Spleen (tissue), 13 donors: ENCODE measurements around the gene PHB1. TPM values are rescaled to one million over a fixed set of nuclear protein-coding genes. Genes with fewer than 3 reads are reported as not detected.
A peak's percentile ranks its signal among the peaks of the same experiment; 100 is the strongest.

ENCODE experiments used
- DNase-seq: peaks from one replicate; pipeline ENCODE4 v3.0.0-alpha.2; 2020
- H3K27ac ChIP-seq, 8 donors: fragments of 200-600 bp; sonication (generic) in 7 of 8; 1 replicate in 4 of 8; 2 replicates in 4 of 8; pipeline versions ENCODE4 v1.5.0 to v1.8.0; 2016 to 2021; ENCODE audit warnings: inconsistent platforms in 4 of 8, mild to moderate bottlenecking in 4 of 8, moderate library complexity in 1 of 8
- H3K27me3 ChIP-seq, 7 donors: fragments of 200-600 bp; sonication (generic) in 6 of 7; replicated peaks in 1 of 7; 1 replicate in 4 of 7; 2 replicates in 3 of 7; pipeline versions ENCODE4 v1.5.0 to v1.8.0; 2016 to 2021; ENCODE audit warnings: inconsistent platforms in 3 of 7, mild to moderate bottlenecking in 1 of 7
- H3K36me3 ChIP-seq, 6 donors: fragments of 200-600 bp; sonication (generic) in 5 of 6; 1 replicate in 4 of 6; 2 replicates in 2 of 6; pipeline versions ENCODE4 v1.5.0 to v1.8.0; 2016 to 2021; ENCODE audit warnings: inconsistent platforms in 2 of 6
- H3K4me1 ChIP-seq, 6 donors: fragments of 200-600 bp; sonication (generic) in 5 of 6; 1 replicate in 3 of 6; 2 replicates in 3 of 6; pipeline versions ENCODE4 v1.5.0 to v1.8.0; 2016 to 2021; ENCODE audit warnings: inconsistent platforms in 3 of 6
- H3K4me3 ChIP-seq, 8 donors: fragments of 200-600 bp; sonication (generic) in 7 of 8; 1 replicate in 4 of 8; 2 replicates in 4 of 8; pipeline versions ENCODE4 v1.5.0 to v1.8.0; 2016 to 2021; ENCODE audit warnings: inconsistent platforms in 4 of 8, mild to moderate bottlenecking in 4 of 8, moderate library complexity in 2 of 8
- H3K9me3 ChIP-seq, 8 donors: fragments of 200-600 bp; sonication (generic) in 7 of 8; 1 replicate in 4 of 8; 2 replicates in 4 of 8; pipeline versions ENCODE4 v1.5.0 to v1.8.0; 2016 to 2021; ENCODE audit warnings: inconsistent platforms in 4 of 8
- CTCF ChIP-seq, 11 experiments: fragments of 200-600 bp in 7 of 11; fragments of 450-650 bp in 4 of 11; sonication (generic) in 4 of 11; IDR thresholded peaks in 8 of 11; conservative IDR thresholded peaks in 3 of 11; 1 replicate in 7 of 11; 2 replicates in 4 of 11; pipeline versions ENCODE4 v1.4.0 to v1.8.0; 2016 to 2021; ENCODE audit warnings: antibody characterized with exemption in 11 of 11, inconsistent platforms in 4 of 11, mild to moderate bottlenecking in 1 of 11
- POLR2A ChIP-seq, 3 donors: fragments of 450-650 bp; IDR thresholded peaks; one replicate each; pipeline ENCODE4 v1.5.1; 2017; ENCODE audit warnings: antibody characterized with exemption in 3 of 3, mild to moderate bottlenecking in 1 of 3
- POLR2AphosphoS5 ChIP-seq, 3 donors: sonication (generic); formaldehyde crosslinking; IDR thresholded peaks; one replicate each; pipeline ENCODE4 v1.5.1; 2017; ENCODE audit warnings: antibody characterized with exemption in 3 of 3
- WGBS, 5 donors: extraction: QIAGEN DNeasy Blood & Tissue Kit in 3 of 5; methylation state at CpG; one replicate each; pipeline versions ENCODE4 v1.1.5 to v1.1.7; 2013 to 2018; 5-methylcytosine and 5-hydroxymethylcytosine counted together
- intact Hi-C: fragments of 100-400 bp; cut with DNase I; formaldehyde crosslinking; loops from one replicate; pipeline ENCODE4 v1.15.0; 2023; ENCODE audit warnings: low total_unique reads
- long read RNA-seq, 2 donors: transcript quantifications; one replicate each; lab custom pipeline, GENCODE V29; 2026
- polyA plus RNA-seq, 3 donors: library from polyadenylated mRNA; stranded (reverse); fragments of 200-250 nt; gene quantifications; one replicate each; pipeline ENCODE4 v1.2.1, GENCODE V29; 2013
- total RNA-seq, 7 donors: library from RNA; depleted of rRNA in 3 of 7; stranded (reverse); fragments of >200 nt in 3 of 7; fragmentation: NEBNext Ultra II Directional in 4 of 7; extraction: Animal tissue kit (Norgen Biotek cat#: 25700) in 4 of 7; gene quantifications; one replicate each; pipeline versions ENCODE4 v1.1.0 to v1.2.1, GENCODE V29; 2016 to 2021
- donor health status: healthy with polysubstance abuse.
- donor health status: DM: no; HTN: no; CAD: no; lungs with moderate emphysema.
- donor health status: DM: no; HTN: no; CAD: no.
- donor health status: Bipolar disorder and iron deficiency.
- donor health status: healthy.
- donor health status: DM: no; HTN: no; CAD: no.
- donor health status: DM: yes; HTN: yes; CAD: no.

Gene PHB1
- total RNA-seq: 10 to 100 TPM; 49.4 to 84.1 (median 66.6) TPM
- polyA plus RNA-seq: 100 to 1,000 TPM in 1 of 3 donors, 10 to 100 TPM in 2; 60.3 to 109 (median 95.5) TPM
- long read RNA-seq, donor 1, transcript PHB-201 (7 exons, 1,832 nt): major isoform, 67 of 110 reads
- long read RNA-seq, donor 1, partial matches to known transcripts: 38 of 110 reads
- long read RNA-seq, donor 1, other reads (novel, unspliced or antisense): 0 of 110 reads
- long read RNA-seq, donor 2, transcript PHB-201 (7 exons, 1,832 nt): major isoform, 39 of 79 reads
- long read RNA-seq, donor 2, partial matches to known transcripts: 36 of 79 reads
- long read RNA-seq, donor 2, other reads (novel, unspliced or antisense): 0 of 79 reads

GRCh38 chr17:49414622-49415350, at the start of gene PHB1:
Gene PHB1 (minus strand): TSS chr17:49414882. CDS start chr17:49413264, 1,618 bp downstream.
- Histone ChIP-seq H3K4me1 (peaks cover 6 to 34% (median 23%) of the 10 kb centered on the region in 6 donors), H3K27ac (peak within 1 kb of the TSS in 6 of 8 donors; percentile 51 to 81 (median 66)), H3K4me3 (peak within 1 kb of the TSS; percentile 66 to 92 (median 84)), H3K27me3 (no peaks in the 10 kb centered on the region), H3K9me3 (no peaks in the 10 kb centered on the region), H3K36me3 (peaks cover 0 to 34% (median 32%) of the 10 kb centered on the region in 6 donors)
- TF ChIP-seq POLR2AphosphoS5 (IDR thresholded peaks at IDR 0.05): peak; percentile 61 to 79 (median 72)
- no peak for TF ChIP-seq POLR2A (IDR thresholded peaks at IDR 0.05)
- TF ChIP-seq CTCF (IDR thresholded peaks at IDR 0.05 in 8 of 11, conservative IDR thresholded peaks at IDR 0.05 in 3 of 11): peak in 2 of 11 experiments; percentile 17 to 28
- WGBS, 5 donors: 0 to 2% (median 1%) methylated on average over 27 to 30 of the region's 30 CpGs
- intact Hi-C loops: loop anchor here (5.0 kb wide), 1 partner anchor 143 kb away; no protein-coding TSS in a partner anchor
- DNase-seq: peak; percentile 97

- H3K27me3 ChIP-seq: peaks cover 0 to 74% (median 3%) of the 10 kb centered on the region in 7 donors
- 67 to 100% (median 93%) methylated on average over 2 of the region's 2 CpGs for WGBS, 5 donors
Observed at GRCh38 chr17:49464049-49464448, 49.4 kb upstream of the PHB1 start.

GRCh38 chr17:49461580-49461979, 46.9 kb upstream of the PHB1 start:
- no peak for TF ChIP-seq POLR2A (IDR thresholded peaks at IDR 0.05)
- no peak for TF ChIP-seq CTCF (IDR thresholded peaks at IDR 0.05 in 8 of 11, conservative IDR thresholded peaks at IDR 0.05 in 3 of 11)
- TF ChIP-seq POLR2AphosphoS5 (IDR thresholded peaks at IDR 0.05): no peak
- Histone ChIP-seq H3K9me3 (peaks cover 0 to 13% (median 10%) of the 10 kb centered on the region in 8 donors), H3K4me1 (no peaks in the 10 kb centered on the region), H3K36me3 (no peaks in the 10 kb centered on the region), H3K27me3 (peaks cover 0 to 72% (median 0%) of the 10 kb centered on the region in 7 donors), H3K27ac (no peak overlapping the region), H3K4me3 (no peak overlapping the region)
- DNase-seq: no peak
- WGBS, 5 donors: 36 to 51% (median 41%) methylated on average over 2 of the region's 2 CpGs
- intact Hi-C loops: no loop called here

More at GRCh38 chr17:49464049-49464448, 49.4 kb upstream of the PHB1 start:
- no peaks in the 10 kb centered on the region for H3K36me3 ChIP-seq
- H3K9me3 ChIP-seq: peaks cover 0 to 13% (median 10%) of the 10 kb centered on the region in 8 donors
- intact Hi-C loops: no loop called here
- TF ChIP-seq CTCF (IDR thresholded peaks at IDR 0.05 in 8 of 11, conservative IDR thresholded peaks at IDR 0.05 in 3 of 11): no peak
- TF ChIP-seq POLR2AphosphoS5 (IDR thresholded peaks at IDR 0.05): no peak
- no peak for TF ChIP-seq POLR2A (IDR thresholded peaks at IDR 0.05)
- H3K4me1 ChIP-seq: no peaks in the 10 kb centered on the region
- no peak overlapping the region for H3K27ac ChIP-seq
- no peak for DNase-seq
- no peak overlapping the region for H3K4me3 ChIP-seq
